H1 (cell line): ENCODE measurements around the gene CCDC47. TPM values are rescaled to one million over a fixed set of nuclear protein-coding genes. Genes with fewer than 3 reads are reported as not detected.

Source experiments
- ASH2L ChIP-seq: fragments of 200-600, 300-600 bp; sonication (generic); IDR thresholded peaks from one replicate; pipeline ENCODE4 v1.7.1; 2017; ENCODE audit warnings: low read length
- EGR1 ChIP-seq: IDR thresholded peaks from 2 replicates; pipeline ENCODE4 v1.6.1; 2011; ENCODE audit warnings: low read depth, low read length, borderline replicate concordance
- HDAC2 ChIP-seq, 2 experiments: fragments of 300-600 bp in 1 of 2; sonication (generic) in 1 of 2; IDR thresholded peaks; 2 replicates each; pipeline ENCODE4 v1.6.1; 2011 to 2012; ENCODE audit warnings: low read depth in 2 of 2, low read length in 2 of 2, mild to moderate bottlenecking in 2 of 2, moderate library complexity in 2 of 2, borderline replicate concordance in 1 of 2, inconsistent platforms in 1 of 2
- POU5F1 ChIP-seq: IDR thresholded peaks from 2 replicates; pipeline ENCODE4 v1.6.1; 2011; ENCODE audit warnings: low read depth, mild to moderate bottlenecking, low read length, moderate library complexity
- SIN3A ChIP-seq, 2 experiments: IDR thresholded peaks in 1 of 2; conservative IDR thresholded peaks in 1 of 2; 2 replicates each; pipeline ENCODE4 v1.6.1; 2011 to 2012; ENCODE audit warnings: low read length in 2 of 2, improper control_type of control experiment in 1 of 2, low read depth in 1 of 2, mild to moderate bottlenecking in 1 of 2
- SP2 ChIP-seq: IDR thresholded peaks from 2 replicates; pipeline ENCODE4 v1.6.1; 2012; ENCODE audit warnings: mild to moderate bottlenecking, low read length, inconsistent platforms
- TBP ChIP-seq: IDR thresholded peaks from 2 replicates; pipeline ENCODE4 v1.6.1; 2011; ENCODE audit warnings: low read depth, low read length, improper control_type of control experiment
- polyA plus RNA-seq, 7 experiments: library from polyadenylated mRNA; depleted of rRNA in 3 of 7; stranded (reverse) in 5 of 7; unstranded in 2 of 7; fragments of >200 nt in 5 of 7; fragments of 200-250 nt in 2 of 7; gene quantifications; 1 replicate in 5 of 7; 2 replicates in 1 of 7; 4 replicates in 1 of 7; pipeline versions ENCODE4 v1.2.1 to v1.2.3, GENCODE V29; 2011 to 2013; ENCODE audit warnings: missing spikeins in 2 of 7, mixed read lengths in 2 of 7
- total RNA-seq: library from RNA; stranded (reverse); fragmentation: NEBNext Ultra II Directional; extraction: Animal tissue kit (Norgen Biotek cat#: 25700); gene quantifications from 2 replicates; pipeline ENCODE4 v1.2.1, GENCODE V29; 2021

The CCDC47 gene
- total and polyA plus RNA-seq, 2 of the 8 experiments (the other 6 are each of a cell fraction or from before 2014, with no cell fraction given), result 21.2 to 83.1 TPM

DNA sequence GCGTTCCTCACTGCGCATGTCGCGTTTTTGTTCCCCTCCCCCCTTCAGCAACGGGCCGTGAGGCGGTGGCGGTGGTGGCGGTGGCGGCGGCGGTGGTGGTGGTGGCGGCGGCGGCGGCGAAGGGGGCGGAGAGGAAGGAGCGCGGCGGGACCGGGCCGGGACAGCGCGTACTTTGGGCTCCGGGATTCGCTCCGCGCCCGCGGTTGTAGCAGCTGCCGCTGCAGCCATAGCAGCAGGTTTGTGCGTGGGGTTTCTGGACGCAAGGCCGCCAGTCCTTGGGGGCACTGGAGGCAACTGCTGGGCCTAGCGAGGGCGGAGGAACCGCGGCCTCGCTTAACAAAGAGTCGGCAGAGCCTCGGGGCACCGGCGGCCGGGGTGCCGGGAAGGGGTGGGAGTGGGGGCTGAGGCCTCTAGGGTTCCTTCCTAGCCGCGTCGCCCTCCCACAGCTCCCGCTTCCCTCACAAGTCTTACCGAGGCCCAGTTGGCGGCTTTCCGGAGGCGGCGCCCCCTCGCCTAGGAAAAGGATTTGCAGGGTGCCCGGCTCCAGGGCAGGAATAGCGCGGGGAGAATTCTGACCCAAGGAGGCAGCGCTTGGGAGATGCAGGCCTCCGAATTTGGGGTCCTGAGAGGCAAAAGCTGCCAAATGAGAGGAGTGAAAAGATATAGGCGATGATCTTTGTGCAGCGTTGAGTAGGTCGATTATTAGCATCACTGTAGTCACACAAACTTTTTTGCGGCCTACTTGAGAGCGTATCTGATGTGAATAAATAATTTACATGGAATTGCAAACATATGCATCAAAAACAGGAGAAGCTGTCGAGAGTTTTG is 958 bp upstream of the CCDC47 start, which contains the start of gene DDX42 (continued):
- TF ChIP-seq TBP (no peak), SP2 (no peak), POU5F1 (no peak), HDAC2 (IDR thresholded peaks at IDR 0.05; ENCODE audit: borderline replicate concordance in 1 of 2, low read depth in 2 of 2, low read length in 2 of 2) (no peak), EGR1 (no peak), SIN3A (conservative IDR thresholded peaks at IDR 0.05 in 1 of 2, IDR thresholded peaks at IDR 0.05 in 1 of 2; ENCODE audit: low read depth in 1 of 2, low read length in 2 of 2) (peak in 1 of 2 experiments; percentile 31; a peak in 1 of 4 replicates), ASH2L (peak; percentile 60)
